H1 (cell line): ENCODE measurements around the gene MAP1LC3A. TPM values are rescaled to one million over a fixed set of nuclear protein-coding genes. Genes with fewer than 3 reads are reported as not detected.

ENCODE experiments used
- CTCF ChIA-PET: fragments of 300-600 bp; sonication (Branson Sonifier 250); formaldehyde crosslinking; loops from one replicate; lab custom pipeline; 2021; ENCODE audit not compliant: partially characterized antibody; lab: Charles Lee
- POLR2A ChIA-PET: fragments of 300-600 bp; sonication (Branson Sonifier 250); formaldehyde crosslinking; loops from one replicate; lab custom pipeline; 2021; ENCODE audit warnings: inconsistent platforms; ENCODE audit not compliant: partially characterized antibody; lab: Charles Lee
- DNase-seq, 2 experiments: peaks; one replicate each; pipeline versions ENCODE4 v3.0.0 to v3.0.0-alpha.2; 2010 to 2022; ENCODE audit warnings: low spot score in 2 of 2, low read depth in 1 of 2, mixed read lengths in 1 of 2
- FAIRE-seq: peaks from 2 replicates; lab custom pipeline; 2011; peaks lifted over from hg19 to GRCh38; lab: Jason Lieb, UNC
- H2AFZ ChIP-seq: 2 replicates; pipeline ENCODE4 v1.8.1; 2012; ENCODE audit warnings: low read length, inconsistent platforms
- H2AK5ac ChIP-seq: 2 replicates; pipeline ENCODE4 v1.6.1; 2013; ENCODE audit warnings: low read depth, low read length
- H2BK120ac ChIP-seq: replicated peaks from 2 replicates; pipeline ENCODE3; 2013; ENCODE audit warnings: low read depth, low read length, inconsistent platforms
- H2BK12ac ChIP-seq: 2 replicates; pipeline ENCODE4 v1.6.1; 2013; ENCODE audit warnings: low read depth, low read length
- H2BK15ac ChIP-seq: 2 replicates; pipeline ENCODE4 v1.6.1; 2013; ENCODE audit warnings: low read length
- H2BK20ac ChIP-seq: 2 replicates; pipeline ENCODE4 v1.6.1; 2013; ENCODE audit warnings: low read length
- H2BK5ac ChIP-seq: 2 replicates; pipeline ENCODE4 v1.6.1; 2013; ENCODE audit warnings: low read depth, low read length
- H3K14ac ChIP-seq: 2 replicates; pipeline ENCODE4 v1.6.1; 2013; ENCODE audit warnings: inconsistent platforms; ENCODE audit not compliant: insufficient read length
- H3K18ac ChIP-seq: 2 replicates; pipeline ENCODE4 v1.6.1; 2013; ENCODE audit warnings: low read length; ENCODE audit errors: extremely low read depth
- H3K23ac ChIP-seq: 2 replicates; pipeline ENCODE4 v1.6.1; 2013; ENCODE audit warnings: inconsistent platforms; ENCODE audit not compliant: insufficient read length
- H3K23me2 ChIP-seq: 2 replicates; pipeline ENCODE4 v1.6.1; 2013; ENCODE audit warnings: low read depth, low read length
- H3K27ac ChIP-seq: 2 replicates; pipeline ENCODE4 v1.6.1; 2011; ENCODE audit warnings: low read depth, low read length, inconsistent platforms
- H3K27me3 ChIP-seq, 4 experiments: replicated peaks in 1 of 4; 1 replicate in 1 of 4; 2 replicates in 3 of 4; pipeline versions ENCODE4 v1.6.1 to v1.8.1; 2011 to 2013; ENCODE audit warnings: low read length in 3 of 4, mild to moderate bottlenecking in 3 of 4, inconsistent platforms in 2 of 4, mixed read lengths in 2 of 4, moderate library complexity in 1 of 4; ENCODE audit not compliant: control insufficient read depth in 3 of 4, insufficient read depth in 3 of 4; ENCODE audit errors: extremely low read depth in 1 of 4
- H3K36me3 ChIP-seq, 4 experiments: 2 replicates each; pipeline versions ENCODE4 v1.6.1 to v1.8.1; 2011 to 2013; ENCODE audit warnings: mild to moderate bottlenecking in 4 of 4, low read length in 3 of 4, moderate library complexity in 2 of 4, control low read depth in 1 of 4, inconsistent platforms in 1 of 4; ENCODE audit not compliant: insufficient read depth in 4 of 4, control insufficient read depth in 2 of 4
- H3K4ac ChIP-seq: replicated peaks from 2 replicates; pipeline ENCODE3; 2013; ENCODE audit warnings: low read length, low read depth, mixed read lengths, inconsistent platforms; ENCODE audit not compliant: insufficient read length
- H3K4me1 ChIP-seq, 4 experiments: replicated peaks in 1 of 4; 1 replicate in 1 of 4; 2 replicates in 3 of 4; pipeline versions ENCODE4 v1.6.1 to v1.8.1; 2011 to 2013; ENCODE audit warnings: low read length in 3 of 4, inconsistent platforms in 2 of 4, mixed read lengths in 1 of 4; ENCODE audit not compliant: insufficient read depth in 4 of 4, control insufficient read depth in 3 of 4
- H3K4me2 ChIP-seq, 2 experiments: 2 replicates each; pipeline versions ENCODE4 v1.6.1 to v1.8.1; 2011 to 2013; ENCODE audit warnings: low read depth in 2 of 2, low read length in 2 of 2, control low read depth in 1 of 2, inconsistent platforms in 1 of 2, mild to moderate bottlenecking in 1 of 2; ENCODE audit not compliant: insufficient read depth in 1 of 2
- H3K4me3 ChIP-seq, 4 experiments: fragments of 200-600, 300-600 bp in 1 of 4; sonication (generic), shearing (Covaris generic), sonication (Bioruptor Twin) in 1 of 4; 2 replicates each; pipeline versions ENCODE4 v1.5.1 to v1.8.1; 2011 to 2016; ENCODE audit warnings: low read length in 4 of 4, low read depth in 3 of 4, control low read depth in 2 of 4, inconsistent platforms in 2 of 4, mild to moderate bottlenecking in 2 of 4, mixed read lengths in 1 of 4, moderate library complexity in 1 of 4; ENCODE audit not compliant: insufficient read depth in 2 of 4; ENCODE audit errors: extremely low read depth in 1 of 4
- H3K56ac ChIP-seq: replicated peaks from 2 replicates; pipeline ENCODE3; 2013; ENCODE audit warnings: low read depth, mild to moderate bottlenecking, mixed read lengths, low read length, inconsistent platforms; ENCODE audit not compliant: insufficient read length
- H3K79me1 ChIP-seq: 2 replicates; pipeline ENCODE4 v1.6.1; 2013; ENCODE audit warnings: low read depth, low read length, control low read depth
- H3K79me2 ChIP-seq, 2 experiments: 2 replicates each; pipeline versions ENCODE4 v1.6.1 to v1.8.1; 2012 to 2013; ENCODE audit warnings: low read length in 2 of 2, mild to moderate bottlenecking in 2 of 2, inconsistent platforms in 1 of 2; ENCODE audit not compliant: insufficient read depth in 2 of 2, control insufficient read depth in 1 of 2
- H3K9ac ChIP-seq, 4 experiments: replicated peaks in 1 of 4; 1 replicate in 1 of 4; 2 replicates in 3 of 4; pipeline versions ENCODE4 v1.6.1 to v1.8.1; 2011 to 2013; ENCODE audit warnings: low read depth in 3 of 4, low read length in 3 of 4, control low read depth in 2 of 4, mild to moderate bottlenecking in 2 of 4, moderate library complexity in 2 of 4, inconsistent platforms in 1 of 4; ENCODE audit errors: extremely low read depth in 1 of 4
- H3K9me3 ChIP-seq, 2 experiments: 2 replicates each; pipeline versions ENCODE4 v1.6.1 to v1.8.1; 2012 to 2013; ENCODE audit warnings: mild to moderate bottlenecking in 2 of 2, moderate library complexity in 2 of 2, control low read depth in 1 of 2, inconsistent platforms in 1 of 2, low read depth in 1 of 2, low read length in 1 of 2, mixed read lengths in 1 of 2; ENCODE audit not compliant: insufficient read depth in 2 of 2
- H4K20me1 ChIP-seq, 2 experiments: replicated peaks in 1 of 2; 2 replicates each; pipeline versions ENCODE3 to v1.8.1; 2011 to 2013; ENCODE audit warnings: inconsistent platforms in 2 of 2, low read length in 2 of 2, mild to moderate bottlenecking in 1 of 2; ENCODE audit not compliant: insufficient read depth in 2 of 2, control insufficient read depth in 1 of 2
- H4K5ac ChIP-seq: 2 replicates; pipeline ENCODE4 v1.6.1; 2013; ENCODE audit warnings: low read length, low read depth, mixed read lengths, inconsistent platforms; ENCODE audit not compliant: insufficient read length
- H4K8ac ChIP-seq: 2 replicates; pipeline ENCODE4 v1.8.0; 2013; ENCODE audit warnings: mild to moderate bottlenecking, moderate library complexity, low read length, inconsistent platforms; ENCODE audit not compliant: insufficient read depth; ENCODE audit errors: extremely low read depth
- H4K91ac ChIP-seq: replicated peaks from 2 replicates; pipeline ENCODE3; 2013; ENCODE audit warnings: low read length, mixed read lengths, inconsistent platforms; ENCODE audit not compliant: insufficient read length
- ASH2L ChIP-seq: fragments of 200-600, 300-600 bp; sonication (generic); IDR thresholded peaks from one replicate; pipeline ENCODE4 v1.7.1; 2017; ENCODE audit warnings: low read length
- TBP ChIP-seq: IDR thresholded peaks from 2 replicates; pipeline ENCODE4 v1.6.1; 2011; ENCODE audit warnings: low read depth, low read length, improper control_type of control experiment
- WGBS, 2 experiments: shearing (Covaris generic) in 1 of 2; methylation state at CpG; one replicate each; pipeline versions ENCODE4 v1.1.6 to v1.1.7; 2013 to 2015; ENCODE audit warnings: low lambda C conversion rate in 2 of 2, mixed read lengths in 2 of 2, inconsistent platforms in 1 of 2, low coverage in 1 of 2, missing lambda C conversion rate in 1 of 2; ENCODE audit not compliant: insufficient replicate concordance in 2 of 2, insufficient coverage in 1 of 2, insufficient read length in 1 of 2; ENCODE audit errors: extremely low coverage in 1 of 2, missing lambda C conversion rate in 1 of 2; 5-methylcytosine and 5-hydroxymethylcytosine counted together
- polyA plus RNA-seq, 7 experiments: library from polyadenylated mRNA; depleted of rRNA in 3 of 7; stranded (reverse) in 5 of 7; unstranded in 2 of 7; fragments of >200 nt in 5 of 7; fragments of 200-250 nt in 2 of 7; gene quantifications; 1 replicate in 5 of 7; 2 replicates in 1 of 7; 4 replicates in 1 of 7; pipeline versions ENCODE4 v1.2.1 to v1.2.3, GENCODE V29; 2011 to 2013; ENCODE audit warnings: missing spikeins in 2 of 7, mixed read lengths in 2 of 7
- total RNA-seq: library from RNA; stranded (reverse); fragmentation: NEBNext Ultra II Directional; extraction: Animal tissue kit (Norgen Biotek cat#: 25700); gene quantifications from 2 replicates; pipeline ENCODE4 v1.2.1, GENCODE V29; 2021

MAP1LC3A gene
- total and polyA plus RNA-seq, 2 of the 8 experiments (the other 6 are each of a cell fraction or from before 2014, with no cell fraction given): 5.0 to 6.1 TPM

DNA sequence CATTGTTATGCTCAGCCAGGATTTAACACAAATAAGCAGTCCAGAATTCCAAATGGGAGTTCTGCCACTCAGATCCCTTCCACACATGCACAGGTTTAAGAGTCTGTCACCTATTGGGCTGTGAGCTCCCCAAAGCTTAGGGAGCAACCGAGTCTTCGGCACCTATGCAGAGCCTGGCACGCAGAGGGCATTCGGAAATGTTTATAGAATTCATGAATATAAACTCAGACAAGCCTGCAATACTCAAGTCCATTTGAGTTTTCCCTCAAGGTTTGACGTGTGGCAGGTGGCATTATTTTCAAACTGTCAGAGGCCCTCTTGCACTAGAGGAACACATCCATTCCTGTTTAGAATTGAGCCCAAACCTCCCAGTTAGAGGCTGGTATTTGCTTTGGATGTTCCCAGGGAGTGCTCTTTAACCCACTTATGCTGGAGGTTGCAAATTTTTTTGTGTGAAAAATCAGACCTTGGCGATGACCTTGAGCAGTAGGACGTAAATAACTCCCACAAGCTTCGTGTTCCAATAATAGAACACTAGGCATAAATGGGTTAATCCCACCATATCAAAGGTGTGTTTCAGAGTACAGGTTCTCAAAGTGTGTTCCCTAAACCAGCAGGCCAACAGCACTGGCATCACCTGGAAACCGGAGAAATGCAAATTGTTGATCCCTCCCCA lies 28.1 kb downstream of the MAP1LC3A start:
- no peak overlapping the region for H3K4me2 ChIP-seq
- H4K91ac ChIP-seq: no peak overlapping the region
- no peak overlapping the region for H4K5ac ChIP-seq
- no peak overlapping the region for H3K14ac ChIP-seq
- H2BK120ac ChIP-seq: no peak overlapping the region
- no peak overlapping the region for H2BK12ac ChIP-seq
- FAIRE-seq: no peak
- no peak overlapping the region for H2BK20ac ChIP-seq
- 86% methylated on average over 9 of the region's 9 CpGs; no CpG with 5 or more reads in 1 of the 2 experiments for WGBS, 2 experiments
- H3K79me1 ChIP-seq: no peaks in the 10 kb centered on the region
- POLR2A ChIA-PET: no interaction called here
- TF ChIP-seq ASH2L (no peak), TBP (no peak)
- no peak overlapping the region for H3K9ac ChIP-seq
- H3K27me3 ChIP-seq: no peaks in the 10 kb centered on the region
- DNase-seq: no peak
- no peak overlapping the region for H3K4ac ChIP-seq
- no peaks in the 10 kb centered on the region for H3K23me2 ChIP-seq
- H2BK15ac ChIP-seq: no peak overlapping the region
- H3K27ac ChIP-seq: no peak overlapping the region
- no peak overlapping the region for H2BK5ac ChIP-seq
- no peak overlapping the region for H3K56ac ChIP-seq
- no peak overlapping the region for H3K23ac ChIP-seq
- H2AFZ ChIP-seq: no peak overlapping the region
- H3K18ac ChIP-seq: no peak overlapping the region
- H4K8ac ChIP-seq: no peak overlapping the region
- CTCF ChIA-PET: interaction anchor here (0.6 to 0.9 kb wide), 2 partner anchors 183 to 483 kb away, joined by 4 read pairs; no protein-coding TSS in a partner anchor
- H3K9me3 ChIP-seq: no peaks in the 10 kb centered on the region
- no peaks in the 10 kb centered on the region; a peak in 1 of 7 replicates for H3K4me1 ChIP-seq
- no peak overlapping the region for H2AK5ac ChIP-seq
- H4K20me1 ChIP-seq: peaks cover 2 to 3% of the 10 kb centered on the region in 2 experiments
- no peaks in the 10 kb centered on the region for H3K79me2 ChIP-seq
- H3K36me3 ChIP-seq: no peaks in the 10 kb centered on the region
- H3K4me3 ChIP-seq: no peak overlapping the region
